ENCODE data around the gene NFATC1.
"Not testable (repeated sequence)": the region's sequence is repeated elsewhere in the genome, so short reads cannot be mapped to it uniquely, and the experiment has no call there.

Gene NFATC1

GRCh38 chr18:79493211-79493800 is 97.6 kb downstream of the NFATC1 start:
- DNase-seq: peak; percentile 49

- DNase-seq: no peak
Observed at GRCh38 chr18:79493801-79494211, 98.1 kb downstream of the NFATC1 start.

GRCh38 chr18:79494936-79495335 is 99.2 kb downstream of the NFATC1 start:
- DNase-seq: peak; percentile 2

- DNase-seq: peak; percentile 10
Observed at GRCh38 chr18:79495591-79496071, 99.9 kb downstream of the NFATC1 start.

- peak; percentile 12 for DNase-seq
Observed at GRCh38 chr18:79496237-79496977, 100.7 kb downstream of the NFATC1 start.

GRCh38 chr18:79496978-79497637 is 101.4 kb downstream of the NFATC1 start:
- peak; percentile 31 for DNase-seq

- DNase-seq: peak; percentile 9
Observed at GRCh38 chr18:79497638-79498081, 101.9 kb downstream of the NFATC1 start.

- no peak for DNase-seq
Observed at GRCh38 chr18:79498662-79499061, 102.9 kb downstream of the NFATC1 start.

GRCh38 chr18:79501006-79501405 is 105.3 kb downstream of the NFATC1 start:
- no peak for DNase-seq

- no peak for DNase-seq
Observed at GRCh38 chr18:79502782-79503181, 107.1 kb downstream of the NFATC1 start.

- no peak for DNase-seq
Observed at GRCh38 chr18:79503406-79503805, 107.7 kb downstream of the NFATC1 start.

- DNase-seq: no peak
Observed at GRCh38 chr18:79504034-79504433, 108.3 kb downstream of the NFATC1 start.

GRCh38 chr18:79504495-79504894 is 108.8 kb downstream of the NFATC1 start:
- not testable (repeated sequence) for DNase-seq

- not testable (repeated sequence) for DNase-seq
Observed at GRCh38 chr18:79505465-79505864, 109.7 kb downstream of the NFATC1 start.

GRCh38 chr18:79506191-79507075 is 110.7 kb downstream of the NFATC1 start:
- DNase-seq: peak; percentile 36

- peak; percentile 87 for DNase-seq
Observed at GRCh38 chr18:79507076-79507545, 111.4 kb downstream of the NFATC1 start.

- DNase-seq: peak; percentile 94
Observed at GRCh38 chr18:79507546-79508480, 112.1 kb downstream of the NFATC1 start.

GRCh38 chr18:79508565-79509535 is 113.1 kb downstream of the NFATC1 start:
- DNase-seq: peak; percentile 25

- DNase-seq: peak; percentile 9
Observed at GRCh38 chr18:79509536-79509930, 113.8 kb downstream of the NFATC1 start.

GRCh38 chr18:79510046-79510685 is 114.4 kb downstream of the NFATC1 start:
- no peak for DNase-seq

Measured in right hindlimb (tissue), 1 donor.